ENCODE data around the gene INPP5K.
A peak's percentile ranks its signal among the peaks of the same experiment; 100 is the strongest.
"Not testable (repeated sequence)": the region's sequence is repeated elsewhere in the genome, so short reads cannot be mapped to it uniquely, and the experiment has no call there.

INPP5K gene

DNA sequence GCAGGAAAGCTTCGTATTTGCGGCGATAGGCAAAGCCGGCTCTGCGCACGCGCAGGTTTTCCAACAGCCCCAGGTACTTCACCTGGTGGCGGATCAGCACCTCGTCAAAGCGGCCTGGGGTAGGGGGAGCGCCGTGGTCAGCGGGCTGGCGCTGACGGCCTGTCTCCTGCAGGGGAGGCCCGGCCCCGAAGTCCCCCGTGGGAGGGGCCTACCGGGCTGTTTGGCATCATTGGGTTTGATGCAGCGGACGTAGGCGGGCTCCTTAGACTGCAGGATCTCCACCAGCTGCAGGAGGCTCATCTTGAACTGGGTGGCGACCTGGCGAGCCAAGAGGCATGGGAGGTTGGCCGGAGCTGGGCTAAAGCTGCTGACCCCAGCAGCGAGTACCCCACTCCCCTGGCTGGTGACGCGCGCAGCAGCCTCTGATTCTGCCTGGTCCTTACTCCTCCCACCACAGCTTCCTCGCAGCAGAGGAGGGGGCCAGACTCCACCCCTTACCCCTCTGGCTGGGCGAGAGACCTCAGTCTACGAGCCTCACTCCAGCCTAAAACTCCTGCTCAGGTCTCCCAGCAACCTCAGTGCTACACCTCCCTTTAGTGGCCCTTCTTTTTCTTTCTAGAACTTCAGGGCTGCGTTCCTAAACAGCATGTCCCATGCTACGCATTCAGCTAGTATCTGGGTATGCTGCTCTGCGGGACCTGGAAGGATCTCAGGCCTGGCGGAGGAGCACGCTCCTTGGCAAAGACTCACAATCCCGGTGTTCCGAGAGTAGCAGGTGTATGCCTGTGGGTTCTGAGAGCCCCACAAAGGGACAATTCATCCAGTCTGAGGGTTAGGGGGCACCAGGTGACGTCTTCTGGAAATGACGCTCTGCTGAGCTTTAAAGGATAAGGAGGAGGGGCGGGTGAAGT is 44.2 kb downstream of the INPP5K start:
- DNase-seq: no peak
- intact Hi-C loops (cut with DNase I): no loop called here

DNA sequence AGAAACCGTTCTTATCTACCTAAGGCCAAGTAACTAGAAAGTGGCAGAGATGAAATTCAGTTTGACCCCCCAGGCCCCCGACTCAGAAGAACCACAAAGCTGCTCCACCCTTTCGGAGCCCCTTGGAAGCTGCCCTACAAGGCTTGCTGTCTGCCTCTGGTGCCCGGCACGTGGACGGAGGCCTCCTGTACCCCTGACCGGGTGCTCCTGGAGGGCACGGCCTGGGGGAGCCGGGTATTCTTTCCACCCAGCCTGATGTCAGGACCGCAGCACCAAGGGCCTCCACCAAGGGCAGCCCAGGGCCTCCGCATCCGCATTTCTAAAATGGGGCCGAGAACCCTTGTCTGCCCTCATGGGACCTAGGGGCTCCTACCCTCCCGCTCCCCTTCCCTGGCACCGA is 44.9 kb downstream of the INPP5K start:
- DNase-seq: no peak

DNA sequence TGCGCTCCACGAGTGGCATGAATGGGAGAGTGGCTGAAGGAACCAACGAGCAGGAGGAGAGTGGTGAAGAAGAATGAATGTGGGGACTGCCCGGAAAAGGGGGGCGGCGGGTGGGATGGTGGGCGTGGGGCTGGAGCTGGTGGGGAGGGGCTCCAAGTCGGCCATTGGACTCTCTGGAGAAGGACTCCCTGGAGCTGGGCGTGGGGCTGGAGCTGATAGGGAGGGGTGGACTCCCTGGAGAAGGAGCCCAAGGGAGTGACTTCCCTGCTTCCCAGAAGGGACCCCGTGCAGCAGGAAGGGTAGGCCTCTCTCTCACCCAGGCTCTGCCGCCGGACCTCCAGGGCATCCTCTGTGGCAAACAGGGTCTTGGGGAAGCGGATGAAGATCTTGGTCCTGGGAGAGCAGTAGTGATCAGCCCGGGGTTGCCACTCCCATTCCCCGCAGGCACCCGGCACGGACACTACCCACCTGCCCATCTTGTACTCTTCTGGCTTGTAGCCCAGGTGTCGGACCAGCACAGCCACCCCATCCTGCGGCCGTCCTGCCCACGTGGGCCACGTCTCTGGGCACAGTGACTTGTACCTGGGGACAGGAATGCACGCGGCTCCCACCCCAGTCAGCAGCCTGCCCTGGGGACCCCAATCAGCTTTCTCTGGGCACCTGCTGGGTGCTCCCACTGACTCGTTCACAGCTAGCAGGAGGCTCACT is 45.5 kb downstream of the INPP5K start:
- no peak for DNase-seq
- intact Hi-C loops (cut with DNase I): no loop called here

More for the DNA sequence above, 44.9 kb downstream of the INPP5K start:
- intact Hi-C loops (cut with DNase I): no loop called here

DNA sequence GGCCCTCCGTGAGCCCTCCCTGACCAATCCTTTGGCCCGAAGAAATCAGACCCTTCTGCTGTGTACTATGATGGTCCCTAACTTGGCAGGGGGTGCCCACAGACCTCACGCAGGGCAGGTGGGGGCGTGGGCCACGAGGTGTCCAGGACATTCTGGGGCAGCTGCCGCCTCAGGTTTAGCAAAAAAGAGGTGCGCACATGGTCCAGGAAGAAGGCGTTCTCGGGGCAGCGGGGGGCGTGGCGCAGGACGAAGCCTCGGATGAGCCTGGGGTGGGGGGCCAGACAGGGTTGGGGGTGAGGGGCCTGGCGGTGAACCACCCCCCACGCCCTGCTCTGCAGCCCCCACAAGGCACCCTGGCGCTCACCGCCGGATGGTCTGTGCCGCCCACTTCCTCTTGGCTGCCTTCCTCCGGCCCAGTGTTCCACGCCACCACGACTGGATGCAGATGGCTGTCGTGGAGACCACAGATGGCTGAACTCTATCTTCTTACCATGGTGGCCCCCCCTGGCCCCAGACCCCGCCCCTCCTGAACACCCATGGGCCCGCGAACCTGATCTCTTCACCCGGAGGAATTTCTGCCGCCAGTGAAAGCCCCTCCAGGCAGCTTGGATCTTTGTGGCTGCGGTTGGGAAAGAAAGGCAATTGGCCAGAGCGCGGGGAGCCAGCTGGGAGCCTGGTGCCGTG is 46.2 kb downstream of the INPP5K start:
- DNase-seq: no peak
- intact Hi-C loops (cut with DNase I): no loop called here

DNA sequence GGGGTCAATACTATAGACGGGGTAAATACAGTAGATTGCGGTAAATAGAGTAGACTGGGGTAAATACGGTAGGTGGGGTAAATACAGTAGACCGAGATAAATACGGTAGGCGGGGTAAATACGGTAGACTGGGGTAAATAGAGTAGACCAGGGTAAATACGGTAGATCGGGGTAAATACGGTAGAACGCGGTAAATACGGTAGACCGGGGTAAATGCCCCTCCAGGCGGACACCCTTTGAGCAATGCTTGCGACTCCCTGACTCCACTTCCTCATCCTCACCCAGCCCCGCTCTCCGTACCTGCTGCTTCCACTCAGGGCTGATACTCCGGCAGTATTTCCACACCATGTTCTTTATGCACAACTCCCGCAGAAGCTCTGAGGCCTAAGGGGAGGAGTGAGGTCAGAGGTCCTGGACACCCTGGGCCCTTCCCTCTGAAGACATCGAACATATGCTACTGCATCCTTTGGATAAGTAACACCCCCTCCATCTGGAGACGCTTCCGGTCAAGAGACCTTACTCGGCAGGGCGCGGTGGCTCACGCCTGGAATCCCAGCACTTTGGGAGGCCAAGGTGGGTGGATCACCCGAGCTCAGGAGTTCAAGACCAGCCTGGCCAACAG is 47.1 kb downstream of the INPP5K start:
- intact Hi-C loops (cut with DNase I): no loop called here
- DNase-seq: no peak

DNA sequence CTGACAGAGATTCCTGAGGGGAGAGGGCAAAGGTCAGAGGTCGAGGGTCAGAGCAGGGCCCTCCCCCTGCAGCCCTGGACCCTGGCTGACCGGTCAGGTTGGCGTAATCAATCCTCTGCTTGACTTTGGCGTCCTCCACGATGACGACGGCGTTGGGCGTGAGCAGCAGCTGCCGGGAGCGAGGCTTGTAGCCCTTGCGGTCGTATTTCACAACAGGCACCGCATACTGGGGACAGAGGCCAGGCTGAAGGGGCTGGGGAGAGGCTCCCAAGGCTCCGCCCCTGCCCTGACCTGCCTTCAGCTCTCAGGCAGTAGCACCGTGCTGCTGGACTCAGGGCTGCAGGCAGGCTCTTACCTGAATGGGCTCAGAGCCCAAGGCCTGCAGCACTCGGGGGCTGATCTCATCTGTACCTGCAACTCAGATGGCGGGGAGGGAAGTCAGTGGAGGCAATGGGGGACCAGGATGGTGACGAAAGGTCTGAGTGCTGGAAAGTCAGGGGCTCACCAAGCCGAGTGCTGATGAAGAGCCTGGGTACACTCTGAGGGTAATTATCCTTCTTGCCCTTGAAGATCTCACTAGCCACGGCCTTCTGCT is 48.4 kb downstream of the INPP5K start:
- DNase-seq: no peak
- intact Hi-C loops (cut with DNase I): no loop called here

DNA sequence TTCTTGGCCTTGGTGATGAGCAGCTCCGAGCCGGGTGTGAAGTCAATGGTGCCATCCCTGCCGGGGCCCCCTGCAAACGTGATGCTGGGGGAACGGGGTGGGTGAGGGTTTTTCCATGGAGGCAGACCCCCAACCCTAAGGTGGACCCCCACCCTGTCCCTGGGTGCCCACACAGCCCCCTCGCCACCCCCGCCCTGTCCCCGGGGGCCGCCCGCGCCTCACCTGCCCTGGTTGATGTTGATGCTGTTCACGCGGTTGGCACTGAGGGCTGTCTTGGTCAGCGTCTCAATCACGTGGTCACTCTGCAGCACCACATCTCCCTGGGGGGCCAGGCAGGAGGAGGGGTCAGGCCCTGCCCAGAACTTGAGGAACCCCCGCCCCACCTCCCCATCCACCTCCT is 49.2 kb downstream of the INPP5K start:
- intact Hi-C loops (cut with DNase I): no loop called here
- no peak for DNase-seq

DNA sequence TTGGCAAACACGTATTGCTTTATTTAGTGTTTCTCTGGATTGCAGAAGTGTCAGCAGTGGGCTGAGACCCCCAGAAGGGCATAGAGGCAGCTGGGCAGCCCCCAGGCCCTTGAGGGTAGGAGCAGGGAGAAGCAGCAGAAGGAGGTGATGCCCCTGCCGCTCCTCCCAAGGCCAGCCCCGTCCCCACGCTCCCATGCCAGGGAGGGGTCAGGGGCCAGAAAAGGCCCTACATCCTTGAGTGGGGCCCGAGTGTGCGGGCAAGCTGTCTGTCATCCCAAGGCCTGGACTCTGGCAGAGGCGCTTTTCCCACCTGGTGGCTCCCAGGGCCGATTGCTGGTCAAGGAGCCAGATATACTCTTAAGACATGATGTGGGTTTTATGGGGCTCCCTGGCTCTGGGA is 52.2 kb downstream of the INPP5K start:
- intact Hi-C loops (cut with DNase I): no loop called here
- DNase-seq: no peak

DNA sequence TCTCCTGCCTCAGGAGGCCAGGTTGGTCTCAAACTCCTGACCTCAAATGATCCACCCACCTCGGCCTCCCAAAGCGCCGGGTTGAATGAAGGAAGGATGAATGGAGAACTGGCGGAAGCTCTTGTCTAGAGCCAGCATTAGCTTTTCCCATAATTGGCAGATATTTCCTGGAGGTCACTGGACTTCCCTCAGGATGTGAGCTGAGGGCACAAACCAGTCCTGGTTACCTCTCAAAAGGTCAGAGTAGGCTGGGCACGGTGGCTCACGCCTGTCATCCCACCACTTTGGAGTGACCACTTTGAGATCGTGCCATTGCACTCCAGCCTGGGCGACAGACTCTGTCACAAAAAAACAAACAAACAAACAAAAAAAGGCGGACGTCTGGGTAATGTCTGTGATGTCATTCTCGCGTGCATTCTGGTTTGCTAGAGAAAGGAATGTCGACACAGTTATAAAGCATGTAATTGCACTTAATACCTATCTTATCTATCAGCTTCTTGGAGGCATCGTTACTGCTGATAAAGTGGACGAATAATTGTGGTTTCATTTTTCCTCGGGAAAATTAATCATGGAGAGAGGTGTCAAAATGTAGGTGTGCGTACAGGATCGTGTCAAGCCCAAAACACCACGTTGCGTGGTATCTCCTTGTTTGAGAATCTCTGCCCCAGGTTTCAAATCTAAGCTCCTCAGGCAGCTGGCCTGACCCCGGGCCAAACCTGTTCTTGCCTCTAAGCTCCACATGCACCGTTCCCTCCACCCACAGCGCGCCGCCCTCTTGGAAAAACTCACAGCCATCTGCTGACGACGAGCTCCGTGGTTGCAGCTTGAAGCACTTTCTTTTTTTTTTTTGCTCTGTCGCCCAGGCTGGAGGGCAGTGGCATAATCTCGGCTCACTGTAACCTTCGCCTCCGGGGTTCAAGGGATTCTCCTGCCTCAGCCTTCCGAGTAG is 54.0 kb downstream of the INPP5K start:
- peak in 1 of 10 donors; percentile 82 for DNase-seq
- intact Hi-C loops (cut with DNase I): no loop called here

DNA sequence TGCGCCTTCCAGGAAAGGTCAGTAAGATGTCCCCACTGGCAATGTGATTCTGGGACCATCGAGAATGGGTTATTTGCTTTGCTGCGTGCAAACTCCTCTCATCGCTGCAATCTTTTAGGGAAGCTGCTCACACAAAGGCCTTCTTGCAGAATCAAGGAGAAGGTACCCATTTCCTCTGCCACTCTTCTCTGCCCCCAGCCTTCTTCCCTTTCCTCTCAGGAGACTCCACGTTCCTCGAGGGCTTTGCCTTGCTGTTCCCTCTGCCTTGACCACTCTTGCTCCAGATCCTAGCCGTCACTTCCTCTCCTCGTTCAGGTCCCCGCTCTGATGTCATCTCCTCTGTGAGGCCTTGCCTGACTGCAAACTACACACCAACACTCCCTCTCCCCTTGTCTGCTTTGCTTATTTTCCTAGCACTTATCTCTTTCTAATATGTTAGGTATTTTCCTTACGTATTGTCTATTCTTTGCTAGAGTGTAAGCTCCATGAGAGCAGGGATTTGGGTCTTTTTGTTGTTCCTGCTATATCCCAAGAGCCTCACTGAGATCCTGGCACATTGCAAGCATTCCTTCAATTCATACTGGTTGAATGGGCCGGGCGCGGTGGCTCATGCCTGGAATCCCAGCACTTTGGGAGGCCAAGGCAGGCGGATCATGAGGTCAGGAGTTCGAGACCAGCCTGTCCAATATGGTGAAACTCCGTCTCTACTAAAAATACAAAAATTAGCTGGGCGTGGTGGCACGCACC is 55.0 kb downstream of the INPP5K start:
- no peak for DNase-seq
- intact Hi-C loops (cut with DNase I): no loop called here

DNA sequence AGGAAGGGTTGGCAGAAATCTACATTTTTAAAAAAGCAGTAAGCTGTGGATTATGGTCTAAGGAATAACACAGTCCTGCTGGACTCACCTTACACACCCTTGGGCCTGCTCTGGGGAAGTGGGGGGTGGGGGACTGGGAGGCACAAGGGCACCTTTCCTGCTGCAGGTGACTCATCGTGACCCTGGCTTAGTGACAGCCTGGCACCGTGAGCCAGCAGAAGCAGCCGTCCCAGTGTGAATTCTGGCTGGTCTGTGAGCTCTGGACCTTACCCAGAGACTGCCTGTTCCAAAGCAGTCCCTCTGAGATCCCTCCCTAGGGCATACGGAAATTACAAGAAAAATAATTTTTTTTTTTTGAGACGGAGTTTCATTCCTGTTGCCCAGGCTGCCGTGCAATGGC is 56.2 kb downstream of the INPP5K start:
- DNase-seq: no peak
- intact Hi-C loops (cut with DNase I): no loop called here

DNA sequence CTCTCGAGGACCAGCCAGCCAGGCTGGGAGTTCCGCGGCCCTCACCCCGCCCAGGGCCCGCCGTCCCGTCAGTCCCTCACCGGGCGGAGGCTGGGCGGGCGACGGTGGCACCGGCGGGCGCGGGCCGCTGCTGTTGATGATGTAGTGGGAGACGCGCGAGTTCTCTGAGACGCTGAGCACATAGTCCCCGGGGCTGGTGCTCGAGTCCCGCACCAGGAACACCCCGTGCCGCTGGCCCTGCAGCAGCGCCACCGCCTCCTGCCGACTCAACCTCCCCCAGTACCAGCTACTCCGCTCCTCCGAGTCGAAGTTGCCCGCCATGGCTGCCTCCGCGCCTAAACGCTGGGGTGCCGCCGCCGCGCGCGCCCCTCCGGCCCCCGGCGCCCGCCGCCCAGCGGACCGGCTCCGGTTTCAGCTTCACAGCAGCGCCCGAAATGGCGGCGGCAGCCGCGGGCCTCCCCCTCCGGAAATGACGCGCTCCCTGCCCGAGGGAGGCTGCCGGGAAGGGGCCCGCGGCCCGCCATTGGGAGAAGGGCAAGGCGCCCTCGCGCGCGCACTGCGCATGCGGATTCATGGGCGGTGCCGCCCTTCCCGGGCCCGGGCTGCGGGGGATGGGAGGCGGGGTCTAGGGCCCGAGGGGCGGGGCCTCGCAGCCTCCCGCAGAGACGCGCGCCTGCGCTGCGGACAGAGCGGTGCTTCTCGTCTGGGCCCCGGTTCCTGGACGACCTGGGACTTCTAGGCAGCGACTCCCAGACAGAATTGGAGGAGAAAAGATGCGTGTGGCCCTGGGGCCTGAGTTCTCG is 60.4 kb downstream of the INPP5K start, which contains the start of gene CRK:
Gene CRK (minus strand): TSS at position 436 of the 803 bp plus-strand sequence. CDS start 115 bp downstream, at position 321.
- peak; percentile 92 to 100 (median 96) for DNase-seq
- intact Hi-C loops (cut with DNase I): loop anchor here (1.0 to 5.0 kb wide), 4 partner anchors 36 to 91 kb away; partner anchors contain the start of genes INPP5K, MYO1C and YWHAE

DNA sequence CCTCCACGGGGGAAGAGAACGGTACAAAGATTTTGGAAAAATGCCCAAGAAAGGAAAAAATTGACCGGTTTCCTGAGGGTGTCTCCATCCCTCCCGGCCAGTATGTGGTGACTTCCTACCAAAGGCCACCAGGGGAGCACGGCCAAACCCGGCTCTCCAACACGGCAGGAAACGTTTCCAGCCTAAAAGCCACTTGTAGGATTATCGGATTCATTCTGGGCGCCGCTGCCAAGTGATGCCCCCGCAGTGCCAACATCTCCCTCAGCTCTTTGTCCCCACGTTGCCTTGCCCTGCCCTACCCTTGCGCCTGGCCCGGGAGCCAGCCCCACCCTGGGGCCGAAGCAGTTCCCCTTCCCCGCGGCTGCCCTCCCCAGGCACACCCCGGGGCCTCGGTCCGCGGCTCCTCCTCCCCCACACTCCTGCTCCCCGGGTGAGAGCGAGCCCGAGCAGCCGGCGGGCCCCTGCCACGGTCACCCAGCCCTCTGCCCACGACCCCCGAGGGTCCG is 61.1 kb downstream of the INPP5K start:
- intact Hi-C loops (cut with DNase I): loop anchor here (1.0 to 5.0 kb wide), 3 partner anchors 37 to 61 kb away; partner anchors contain the start of genes INPP5K, MYO1C and YWHAE
- peak in 5 of 10 donors; percentile 15 to 32 (median 26) for DNase-seq

DNA sequence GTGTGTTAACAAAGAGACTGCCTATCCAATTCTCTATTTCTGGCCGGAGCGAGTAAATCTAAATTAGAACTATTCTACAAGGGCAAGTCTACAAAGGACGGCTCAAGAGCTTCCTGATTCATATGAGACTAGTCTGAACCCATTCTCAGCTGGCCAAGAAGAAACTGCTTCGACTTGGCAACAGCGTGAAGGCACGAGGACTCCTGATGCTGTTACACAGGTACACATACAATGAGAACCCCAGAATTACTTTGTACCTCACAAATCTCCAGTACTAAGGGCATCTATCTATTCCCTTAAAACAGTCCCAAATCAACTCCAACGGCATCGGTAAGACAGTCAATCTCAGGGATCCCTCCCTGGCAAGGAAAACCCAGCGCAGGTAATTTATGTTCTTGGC is 61.9 kb downstream of the INPP5K start:
- no peak for DNase-seq
- intact Hi-C loops (cut with DNase I): loop anchor here (2.0 kb wide), 1 partner anchor 54 kb away; the partner anchor contains the start of gene YWHAE

DNA sequence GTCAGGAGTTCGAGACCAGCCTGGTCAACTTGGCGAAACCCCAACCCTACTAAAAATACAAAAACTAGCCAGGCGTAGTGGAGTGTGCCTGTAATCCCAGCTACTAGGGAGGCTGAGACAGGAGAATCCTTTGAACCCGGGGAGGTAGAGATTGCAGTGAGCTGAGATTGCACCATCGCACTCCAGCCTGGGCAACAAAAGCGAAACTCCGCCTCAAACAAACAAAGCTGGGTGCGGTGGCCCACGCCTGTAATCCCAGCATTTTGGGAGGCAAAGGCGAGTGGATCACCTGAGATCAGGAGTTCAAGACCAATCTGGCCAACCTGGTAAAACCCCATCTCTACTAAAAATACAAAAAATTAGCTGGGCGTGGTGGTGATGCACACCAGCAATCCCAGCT is 62.7 kb downstream of the INPP5K start:
- not testable (repeated sequence) for DNase-seq

DNA sequence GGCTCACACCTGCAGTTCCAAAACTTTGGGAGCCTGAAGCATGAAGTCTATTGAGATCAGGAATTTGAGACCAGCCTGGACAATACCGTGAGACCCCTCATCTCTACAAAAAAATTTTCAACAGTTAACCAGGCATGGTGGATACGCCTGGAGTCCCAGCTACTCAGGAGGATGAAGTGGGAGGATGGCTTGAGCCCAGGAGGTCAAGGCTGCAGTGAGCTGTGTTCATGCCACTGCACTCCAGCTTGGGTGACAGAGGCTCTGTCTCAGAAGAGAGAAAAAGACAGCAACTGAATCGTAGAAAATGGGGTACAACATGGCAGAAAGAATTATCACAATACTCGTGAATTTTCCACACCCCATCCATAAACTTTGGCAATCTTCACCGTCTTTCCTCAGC is 63.6 kb downstream of the INPP5K start:
- intact Hi-C loops (cut with DNase I): no loop called here
- no peak for DNase-seq

More for the DNA sequence above, 62.7 kb downstream of the INPP5K start:
- intact Hi-C loops (cut with DNase I): loop anchor here (2.0 kb wide), 1 partner anchor 53 kb away; the partner anchor contains the start of gene YWHAE

DNA sequence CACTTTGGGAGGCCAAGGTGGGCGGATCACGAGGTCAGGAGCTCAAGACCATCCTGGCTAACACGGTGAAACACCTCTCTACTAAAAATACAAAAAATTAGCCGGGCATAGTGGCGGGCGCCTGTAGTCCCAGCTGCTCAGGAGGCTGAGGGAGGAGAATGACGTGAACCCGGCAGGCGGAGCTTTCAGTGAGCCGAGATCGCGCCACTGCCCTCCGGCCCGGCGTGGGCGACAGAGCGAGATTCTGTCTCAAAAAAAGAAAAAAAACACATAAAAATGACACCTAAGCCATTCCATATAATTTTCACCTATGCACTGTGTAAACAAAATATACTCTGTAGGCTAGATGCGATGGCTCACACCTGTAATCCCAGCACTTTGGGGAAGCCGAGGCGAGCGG is 66.2 kb downstream of the INPP5K start:
- intact Hi-C loops (cut with DNase I); DNase-seq: not testable (repeated sequence)

All from posterior cingulate gyrus (tissue), 11 donors.